Measurements from ENCODE around the gene RPL18A. TPM values are rescaled to one million over a fixed set of nuclear protein-coding genes. Genes with fewer than 3 reads are reported as not detected.

Gene RPL18A
- total and polyA plus RNA-seq, 2 of the 13 experiments (the other 11 are each of a cell fraction or from before 2014, with no cell fraction given) = 1,471 to 2,004 TPM

GRCh38 chr19:17848595-17849292 lies 11.0 kb upstream of the RPL18A start (continued):
- TF ChIP-seq ZBED4 (CRISPR knock-in tag; IDR thresholded peaks at IDR 0.05; ENCODE audit: borderline replicate concordance) = no peak
- no peak for TF ChIP-seq ZNF232 (CRISPR knock-in tag; IDR thresholded peaks at IDR 0.05; ENCODE audit: borderline replicate concordance)
- TF ChIP-seq ZNF792 (CRISPR knock-in tag; IDR thresholded peaks at IDR 0.05) = no peak

GRCh38 chr19:17854061-17854460 lies 5.6 kb upstream of the RPL18A start:
- no peaks in the 10 kb centered on the region for H3K36me3 ChIP-seq (replicated peaks in 1 of 2; ENCODE audit: control insufficient read depth in 1 of 2, insufficient read depth in 2 of 2, low read length in 2 of 2)
- H3K9ac ChIP-seq (ENCODE audit: insufficient read depth, low read depth, low read length) = no peak overlapping the region
- TF ChIP-seq FOSL2 (CRISPR knock-in tag; IDR thresholded peaks at IDR 0.05) (no peak), RORA (CRISPR knock-in tag; IDR thresholded peaks at IDR 0.05) (no peak), HOXD1 (CRISPR knock-in tag; IDR thresholded peaks at IDR 0.05) (no peak), ZNF274 (CRISPR knock-in tag; IDR thresholded peaks at IDR 0.05) (no peak), FOXA1 (IDR thresholded peaks at IDR 0.05) (no peak), FOXA1 (CRISPR knock-in tag; IDR thresholded peaks at IDR 0.05) (no peak), GPN1 (CRISPR knock-in tag; IDR thresholded peaks at IDR 0.05; ENCODE audit: borderline replicate concordance) (no peak), BCL6 (CRISPR knock-in tag; IDR thresholded peaks at IDR 0.05) (no peak)
- no peak overlapping the region for H3K4me2 ChIP-seq (ENCODE audit: low read depth, low read length)
- no peaks in the 10 kb centered on the region for H4K20me1 ChIP-seq (ENCODE audit: insufficient read depth, low read length)
- no peaks in the 10 kb centered on the region for H3K79me2 ChIP-seq (ENCODE audit: insufficient read depth, low read length)
- H3K4me1 ChIP-seq (ENCODE audit: insufficient read depth, low read length) = peaks cover 18% of the 10 kb centered on the region
- 42% methylated on average over 6 of the region's 6 CpGs for WGBS (ENCODE audit: low lambda C conversion rate)
- in situ Hi-C loops (cut with HindIII; ENCODE audit: extremely low pct_ligation_motif_present, low pct_unique_long_range_greater_than_20kb) = loop anchor here (10.0 kb wide), 1 partner anchor 149 kb away; no protein-coding TSS in a partner anchor
- no peak for ATAC-seq
- peak overlapping the region; percentile 23 for H2AFZ ChIP-seq (ENCODE audit: low read length)
- intact Hi-C loops (cut with micrococcal nuclease; ENCODE audit: unreplicated experiment) = loop anchor here (2.0 kb wide), 1 partner anchor 19 kb away; no protein-coding TSS in a partner anchor
- ChIA-PET POLR2A (interaction anchor here (1.0 kb wide), 1 partner anchor 345 kb away, joined by 3 read pairs; no protein-coding TSS in a partner anchor), CTCF (ENCODE audit: low intra/inter-chr PET ratio, low total read pairs) (no interaction called here)
- DNase-seq (ENCODE audit: low spot score) = no peak
- BruUV-seq (replicated peaks) = no TSS peak
- no peaks in the 10 kb centered on the region for H3K9me3 ChIP-seq (ENCODE audit: low read length)
- H3K27ac ChIP-seq (ENCODE audit: extremely low read length, insufficient read depth, low read length) = no peak overlapping the region
- no peak for FAIRE-seq
- no peak overlapping the region for H3K4me3 ChIP-seq (replicated peaks in 1 of 3; ENCODE audit: insufficient read depth in 1 of 3, low read depth in 2 of 3, low read length in 3 of 3)
- H3K27me3 ChIP-seq (ENCODE audit: control insufficient read depth in 1 of 2, insufficient read depth in 2 of 2, low read length in 2 of 2) = no peaks in the 10 kb centered on the region

All from HepG2 (cell line).